ENCODE measurements around the gene OIT3.
"Not testable (repeated sequence)": the region's sequence is repeated elsewhere in the genome, so short reads cannot be mapped to it uniquely, and the experiment has no call there.

The OIT3 gene

DNA sequence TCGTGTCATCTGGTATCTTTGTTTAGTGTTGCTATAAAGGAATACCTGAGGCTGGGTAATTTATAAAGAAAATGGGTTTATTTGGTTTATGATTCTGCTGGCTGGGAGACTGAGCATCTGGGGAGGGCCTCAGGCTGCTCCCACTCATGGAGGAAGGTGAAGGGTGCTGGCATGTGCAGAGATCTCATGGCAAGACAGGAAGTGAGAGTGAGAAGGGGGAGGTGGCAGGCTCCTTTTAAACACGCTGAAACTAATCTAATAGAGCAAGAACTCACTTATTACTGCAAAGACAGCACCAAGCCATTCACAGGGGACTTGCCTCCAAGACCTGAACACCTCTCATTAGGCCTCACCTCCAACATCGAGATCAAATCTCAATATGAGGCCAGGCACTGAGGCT lies 11.3 kb downstream of the OIT3 start:
- no peak for DNase-seq

DNA sequence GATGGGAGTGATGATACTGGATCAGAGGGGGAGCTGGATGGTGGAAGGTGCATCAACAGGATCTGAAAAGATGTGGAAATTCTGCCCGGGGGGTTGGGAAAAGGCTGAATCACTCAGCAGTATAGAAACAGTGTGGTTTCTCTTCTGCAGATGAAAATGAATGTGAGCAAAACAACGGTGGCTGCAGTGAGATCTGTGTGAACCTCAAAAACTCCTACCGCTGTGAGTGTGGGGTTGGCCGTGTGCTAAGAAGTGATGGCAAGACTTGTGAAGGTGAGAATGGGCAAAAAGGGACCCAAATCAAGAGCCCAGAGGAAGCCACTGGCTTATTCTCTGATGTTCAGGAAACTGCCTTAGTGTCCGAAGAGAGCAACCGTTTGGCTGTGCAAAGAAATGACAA lies 12.9 kb downstream of the OIT3 start:
- no peak for DNase-seq

DNA sequence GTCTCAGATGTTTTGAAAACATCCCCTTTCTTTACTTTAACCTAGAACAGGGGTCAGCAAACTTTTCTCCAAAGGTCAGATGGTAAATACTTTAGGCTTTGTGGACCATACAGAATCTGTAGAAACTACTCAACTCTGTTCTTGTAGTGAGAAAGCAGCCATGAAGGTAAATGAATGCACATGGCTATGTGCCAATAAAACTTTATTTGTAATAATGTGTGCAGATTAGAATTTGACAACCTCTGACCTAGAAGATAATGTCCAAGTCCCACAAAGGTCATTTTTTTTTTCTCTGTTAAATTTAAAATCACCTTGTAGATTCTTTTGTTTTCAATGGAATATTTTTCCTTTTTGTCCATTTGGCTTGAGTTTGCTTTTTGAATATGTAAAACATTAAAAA lies 17.2 kb downstream of the OIT3 start:
- DNase-seq: no peak

DNA sequence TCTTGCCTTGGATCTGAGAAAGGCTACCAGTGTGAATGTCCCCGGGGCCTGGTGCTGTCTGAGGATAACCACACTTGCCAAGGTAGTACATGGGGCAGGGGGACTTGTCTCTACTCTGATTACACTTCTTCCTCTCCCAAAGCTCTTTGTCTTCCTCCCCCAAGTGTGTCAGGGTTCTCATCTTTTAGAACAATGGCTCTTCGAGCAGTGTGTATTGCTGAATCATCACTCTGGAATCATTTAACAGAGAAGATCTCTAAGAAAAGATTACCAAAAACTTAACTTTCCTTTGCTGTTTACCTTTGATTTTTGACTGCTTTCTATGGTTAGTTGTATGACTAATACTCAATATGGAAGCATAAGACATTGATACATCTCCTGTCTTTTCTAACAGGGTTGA lies 18.2 kb downstream of the OIT3 start:
- no peak for DNase-seq

DNA sequence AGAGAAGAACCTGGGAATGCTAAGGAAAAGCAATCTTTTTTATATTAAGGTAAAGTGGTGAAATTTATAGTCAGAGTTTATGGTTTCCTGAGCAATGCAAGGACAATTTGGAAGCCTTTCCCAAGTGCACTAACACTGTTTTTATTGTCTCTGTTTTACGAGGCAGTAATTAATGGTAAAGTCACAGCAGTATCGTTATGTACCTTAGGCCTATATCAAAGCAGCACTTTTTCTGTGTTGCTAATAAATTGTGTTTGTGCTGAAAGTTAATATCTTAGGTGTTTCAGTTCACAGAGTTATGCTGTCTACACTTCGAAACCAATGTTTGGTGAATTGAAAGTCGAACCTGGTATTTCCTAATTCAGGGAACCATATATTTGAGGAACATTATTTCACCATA lies 19.2 kb downstream of the OIT3 start:
- DNase-seq: no peak

DNA sequence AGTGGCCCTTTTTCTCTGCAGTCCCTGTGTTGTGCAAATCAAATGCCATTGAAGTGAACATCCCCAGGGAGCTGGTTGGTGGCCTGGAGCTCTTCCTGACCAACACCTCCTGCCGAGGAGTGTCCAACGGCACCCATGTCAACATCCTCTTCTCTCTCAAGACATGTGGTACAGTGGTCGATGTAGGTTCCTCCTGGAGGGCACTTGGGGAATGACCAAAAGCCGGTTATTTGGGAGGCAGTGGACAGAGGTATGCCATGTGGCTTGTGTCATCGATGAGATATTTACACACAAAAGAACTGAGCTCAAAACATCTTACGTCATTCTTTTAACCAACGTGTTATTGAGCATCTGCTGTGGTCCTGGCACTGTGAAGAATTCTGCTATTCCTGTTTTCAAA lies 19.7 kb downstream of the OIT3 start:
- DNase-seq: no peak

DNA sequence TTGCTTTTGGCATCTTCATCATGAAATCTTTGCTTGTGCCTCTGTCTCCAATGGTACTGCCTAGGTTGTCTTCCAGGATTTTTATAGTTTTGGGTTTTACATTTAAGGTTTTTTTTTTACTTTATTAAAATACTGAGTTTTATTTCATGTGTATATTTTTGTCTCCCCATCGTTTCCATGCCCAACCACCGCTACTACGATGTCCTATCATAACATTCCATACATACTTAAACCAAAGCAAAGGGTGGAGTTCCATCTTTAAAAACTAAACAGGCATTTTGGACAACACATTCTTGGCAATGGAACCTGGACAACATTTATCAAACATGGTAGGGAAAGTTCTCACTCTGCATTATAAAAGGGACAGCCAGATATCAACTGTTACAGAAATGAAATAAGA lies 23.7 kb downstream of the OIT3 start:
- not testable (repeated sequence) for DNase-seq

DNA sequence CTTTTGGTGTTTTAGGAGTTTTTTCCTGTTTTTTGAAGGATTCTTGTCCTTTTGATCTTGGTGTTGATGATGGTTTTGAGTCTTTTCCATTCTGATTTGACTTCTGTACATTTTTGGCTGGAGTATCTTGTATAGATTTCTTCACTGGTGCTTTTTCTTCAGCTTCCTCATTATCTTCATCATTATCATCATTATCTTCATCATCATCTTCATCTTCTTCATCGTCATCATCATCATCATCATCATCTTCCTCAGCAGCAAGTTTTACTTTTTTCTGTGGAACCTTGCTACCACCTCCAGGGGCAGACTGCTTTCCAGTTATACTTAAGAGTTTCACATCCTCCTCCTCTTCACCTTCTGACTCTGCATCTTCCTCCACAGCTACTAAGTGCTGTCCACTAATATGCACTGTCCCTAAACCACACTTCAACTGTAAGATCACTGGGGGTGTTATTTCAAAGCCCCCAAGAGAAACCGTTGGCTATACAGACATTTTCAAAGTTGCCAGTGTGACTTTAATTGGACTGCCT lies 24.3 kb downstream of the OIT3 start:
- not testable (repeated sequence) for DNase-seq

DNA sequence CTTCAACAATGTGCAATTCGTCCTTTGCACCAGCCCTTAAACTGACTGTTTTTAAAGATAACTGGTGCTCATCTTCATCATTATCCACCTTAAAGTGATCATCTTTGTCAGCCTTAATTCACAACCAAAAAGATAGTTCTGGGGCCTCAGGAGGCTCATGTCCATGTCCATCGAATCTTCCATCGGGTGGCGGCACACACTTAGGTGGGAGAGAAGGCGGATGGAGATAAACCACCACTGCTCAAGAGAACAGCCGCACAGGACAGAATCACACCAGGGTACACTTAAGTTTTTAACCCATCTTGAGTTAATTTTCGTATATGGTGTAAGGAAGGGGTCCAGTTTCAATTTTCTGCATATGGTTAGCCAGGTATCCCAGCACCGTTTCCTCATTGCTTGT lies 24.8 kb downstream of the OIT3 start:
- DNase-seq: no peak

DNA sequence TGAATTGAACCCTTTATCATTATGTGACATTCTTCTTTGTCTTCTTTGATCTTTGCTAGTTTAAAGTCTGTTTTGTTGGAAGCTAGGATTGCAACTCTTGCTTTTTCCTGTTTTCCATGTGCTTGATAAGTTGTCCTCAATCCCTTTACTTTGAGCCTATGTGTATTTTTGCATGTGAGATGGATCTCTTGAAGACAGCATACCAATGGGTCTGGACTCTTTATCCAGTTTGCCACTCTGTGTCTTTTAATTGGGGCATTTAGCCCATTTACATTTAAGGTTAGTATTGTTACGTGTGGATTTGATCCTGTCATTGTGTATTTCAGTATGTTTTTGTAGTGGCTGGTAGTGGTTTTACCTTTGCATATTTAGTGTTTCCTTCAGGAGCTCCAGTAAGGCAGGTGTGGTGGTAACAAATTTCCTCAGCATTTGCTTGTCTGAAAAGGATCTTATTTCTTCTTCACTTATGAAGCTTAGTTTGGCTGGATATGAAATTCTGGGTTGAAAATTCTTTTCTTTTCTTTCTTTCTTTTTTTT lies 27.7 kb downstream of the OIT3 start:
- not testable (repeated sequence) for DNase-seq

DNA sequence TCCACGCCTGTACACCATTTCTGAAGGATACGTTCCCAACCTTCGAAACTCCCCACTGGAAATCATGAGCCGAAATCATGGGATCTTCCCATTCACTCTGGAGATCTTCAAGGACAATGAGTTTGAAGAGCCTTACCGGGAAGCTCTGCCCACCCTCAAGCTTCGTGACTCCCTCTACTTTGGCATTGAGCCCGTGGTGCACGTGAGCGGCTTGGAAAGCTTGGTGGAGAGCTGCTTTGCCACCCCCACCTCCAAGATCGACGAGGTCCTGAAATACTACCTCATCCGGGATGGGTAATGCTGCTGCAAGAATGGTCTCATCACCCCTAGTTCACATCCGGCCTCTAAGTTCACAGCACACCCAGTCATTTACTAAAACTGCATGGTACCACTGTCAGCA lies 30.8 kb downstream of the OIT3 start:
- no peak for DNase-seq

DNA sequence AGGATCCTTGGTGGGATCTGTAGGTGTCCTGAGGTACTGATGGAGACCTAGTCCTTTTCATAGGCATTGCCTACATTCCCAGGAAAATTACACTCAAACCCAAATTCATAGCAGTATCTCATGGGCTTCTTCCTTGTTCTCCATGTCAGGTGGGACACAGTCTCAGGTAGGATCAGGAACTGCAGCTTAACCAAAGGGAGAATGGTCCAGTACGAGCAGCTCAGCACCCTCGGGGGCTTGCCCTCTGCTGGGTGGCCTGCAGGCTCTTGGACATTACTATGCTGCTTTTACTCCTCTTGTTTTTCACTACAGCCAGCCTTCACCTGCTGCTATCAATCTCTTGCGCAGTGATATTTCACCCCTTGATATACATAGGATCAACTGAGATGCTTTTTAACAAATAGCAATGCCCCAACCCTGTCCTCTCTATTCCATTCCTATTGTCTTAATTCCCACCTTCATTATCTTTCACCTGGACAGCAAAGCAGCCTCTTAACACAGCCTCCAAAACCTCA lies 32.5 kb downstream of the OIT3 start:
- DNase-seq: no peak

DNA sequence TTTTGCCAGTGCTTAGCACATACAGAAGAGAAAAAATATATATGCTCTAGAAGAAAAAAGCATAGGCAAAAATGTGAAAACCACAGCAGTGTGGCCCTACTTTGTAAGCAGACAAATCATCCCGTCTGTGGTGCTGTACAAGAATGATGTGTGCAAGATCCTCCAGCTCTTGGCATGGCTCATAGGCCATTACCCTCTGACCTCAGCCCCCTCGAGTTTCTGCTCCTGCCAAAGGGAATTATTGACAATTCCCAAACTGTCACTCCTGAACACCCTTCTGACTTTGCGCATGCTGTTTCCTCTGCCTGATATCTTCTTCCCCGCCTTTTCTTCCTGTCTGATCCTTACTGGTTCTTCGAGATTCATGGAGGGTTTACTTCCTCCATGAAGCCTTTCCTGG lies 33.9 kb downstream of the OIT3 start:
- no peak for DNase-seq

DNA sequence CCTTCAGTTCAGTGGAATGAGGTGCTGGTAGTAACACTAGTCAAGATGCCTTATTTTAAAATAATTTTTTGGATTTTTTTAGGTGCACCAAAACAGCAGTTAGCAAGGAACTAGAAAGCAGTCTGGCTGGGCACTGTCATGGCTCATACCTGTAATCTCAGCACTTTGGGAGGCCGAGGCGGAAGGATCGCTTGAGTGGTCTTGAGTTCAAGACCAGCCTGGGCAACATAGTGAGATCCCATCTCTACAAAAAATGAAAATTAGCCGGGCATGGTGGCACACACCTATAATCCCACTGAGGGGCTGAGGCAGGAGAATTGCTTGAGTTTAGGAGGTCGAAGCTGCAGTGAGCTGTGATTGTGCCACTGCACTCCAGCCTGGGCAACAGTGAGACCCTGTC lies 35.3 kb downstream of the OIT3 start:
- no peak for DNase-seq

DNA sequence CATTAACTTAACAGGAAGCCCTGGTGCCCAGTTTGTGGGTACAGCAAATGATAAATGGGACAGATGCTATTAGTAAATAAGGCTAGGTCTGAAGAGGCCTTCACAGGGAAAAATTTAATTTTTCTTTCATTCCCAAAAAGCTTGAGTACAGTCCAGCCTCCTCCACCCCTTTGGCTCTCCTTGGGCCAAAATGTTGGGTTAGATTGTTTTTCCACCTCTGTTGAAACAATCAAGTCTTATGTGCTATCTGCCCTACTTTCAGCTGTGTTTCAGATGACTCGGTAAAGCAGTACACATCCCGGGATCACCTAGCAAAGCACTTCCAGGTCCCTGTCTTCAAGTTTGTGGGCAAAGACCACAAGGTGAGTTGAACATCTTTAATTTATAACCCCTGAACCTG lies 36.7 kb downstream of the OIT3 start:
- DNase-seq: no peak

DNA sequence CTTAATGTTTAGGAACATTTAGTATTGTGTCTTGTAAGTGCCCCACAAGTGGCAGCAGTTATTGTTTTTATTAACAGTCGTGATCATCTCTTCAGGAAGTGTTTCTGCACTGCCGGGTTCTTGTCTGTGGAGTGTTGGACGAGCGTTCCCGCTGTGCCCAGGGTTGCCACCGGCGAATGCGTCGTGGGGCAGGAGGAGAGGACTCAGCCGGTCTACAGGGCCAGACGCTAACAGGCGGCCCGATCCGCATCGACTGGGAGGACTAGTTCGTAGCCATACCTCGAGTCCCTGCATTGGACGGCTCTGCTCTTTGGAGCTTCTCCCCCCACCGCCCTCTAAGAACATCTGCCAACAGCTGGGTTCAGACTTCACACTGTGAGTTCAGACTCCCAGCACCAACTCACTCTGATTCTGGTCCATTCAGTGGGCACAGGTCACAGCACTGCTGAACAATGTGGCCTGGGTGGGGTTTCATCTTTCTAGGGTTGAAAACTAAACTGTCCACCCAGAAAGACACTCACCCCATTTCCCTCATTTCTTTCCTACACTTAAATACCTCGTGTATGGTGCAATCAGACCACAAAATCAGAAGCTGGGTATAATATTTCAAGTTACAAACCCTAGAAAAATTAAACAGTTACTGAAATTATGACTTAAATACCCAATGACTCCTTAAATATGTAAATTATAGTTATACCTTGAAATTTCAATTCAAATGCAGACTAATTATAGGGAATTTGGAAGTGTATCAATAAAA lies 38.9 kb downstream of the OIT3 start:
- no peak for DNase-seq

DNA sequence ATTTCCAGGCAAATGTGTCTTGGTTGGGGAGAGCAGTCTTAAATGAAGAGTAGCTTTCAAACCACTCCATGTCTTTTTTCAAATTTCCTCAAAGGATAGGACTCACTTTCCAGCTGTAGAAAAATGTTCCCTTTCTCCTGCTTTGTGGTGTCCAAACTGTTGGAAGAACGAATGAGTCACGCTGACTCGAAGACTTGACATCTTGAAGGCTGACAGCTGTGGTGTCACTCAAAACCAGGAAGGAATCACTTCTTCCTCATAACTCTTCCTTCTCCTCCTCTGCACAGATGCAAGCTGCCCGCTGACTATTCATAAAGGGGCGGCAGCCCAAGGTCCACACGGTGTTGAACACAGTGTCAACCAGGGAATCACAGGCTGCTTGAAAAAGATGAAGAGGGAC lies 41.8 kb downstream of the OIT3 start:
- no peak for DNase-seq

DNA sequence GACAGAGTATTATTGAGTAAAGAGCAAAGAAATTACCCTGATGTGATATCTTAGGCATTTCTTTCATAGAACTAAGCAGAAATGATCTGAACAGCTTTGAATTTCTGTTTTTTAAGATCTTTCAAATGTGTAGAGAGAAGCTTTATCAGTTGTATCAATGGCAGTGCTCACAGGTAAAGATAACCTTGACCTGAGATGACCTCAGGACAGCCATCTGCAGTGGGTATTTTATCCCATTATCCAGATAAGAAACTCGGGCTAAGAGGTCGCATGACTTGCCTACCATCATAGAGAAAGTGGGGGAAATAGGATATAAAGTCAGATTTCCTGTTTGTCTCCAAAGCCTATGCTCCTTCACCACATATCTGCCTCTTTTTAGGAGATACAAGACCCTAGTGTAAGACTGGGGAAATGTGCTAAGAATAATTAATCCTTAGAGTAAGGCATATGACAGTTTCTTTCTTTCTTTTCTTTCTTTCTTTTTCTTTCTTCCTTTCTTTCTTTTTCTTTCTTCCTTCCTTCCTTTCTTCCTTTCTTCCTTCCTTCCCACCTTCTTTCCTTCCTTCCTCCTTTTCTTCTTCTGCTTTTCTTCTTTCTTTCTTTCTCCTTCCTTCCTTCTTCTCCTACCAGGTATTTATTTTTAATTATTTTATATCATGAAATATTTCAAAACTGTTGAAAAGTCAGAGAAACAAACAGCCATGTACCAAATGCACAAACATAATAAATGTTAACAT lies 50.1 kb downstream of the OIT3 start:
- DNase-seq: no peak

DNA sequence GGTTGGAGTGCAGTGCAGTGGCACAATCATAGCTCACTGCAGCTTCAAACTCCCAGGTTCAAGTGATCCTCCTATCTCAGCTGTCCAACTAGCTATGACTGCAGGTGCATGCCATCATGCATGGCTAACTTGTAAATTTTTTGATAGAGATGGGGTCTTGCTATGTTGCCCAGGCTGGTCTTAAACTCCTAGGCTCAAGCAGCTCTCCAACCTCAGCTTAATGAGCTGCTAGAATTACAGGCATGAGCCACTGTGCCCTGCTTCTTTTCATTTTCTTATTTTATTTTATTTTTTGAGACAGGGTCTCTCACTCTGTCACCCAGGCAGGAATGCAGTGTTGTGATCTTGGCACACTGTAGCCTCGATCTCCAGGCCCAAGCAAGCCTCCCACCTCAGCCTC lies 53.4 kb downstream of the OIT3 start:
- DNase-seq: no peak

DNA sequence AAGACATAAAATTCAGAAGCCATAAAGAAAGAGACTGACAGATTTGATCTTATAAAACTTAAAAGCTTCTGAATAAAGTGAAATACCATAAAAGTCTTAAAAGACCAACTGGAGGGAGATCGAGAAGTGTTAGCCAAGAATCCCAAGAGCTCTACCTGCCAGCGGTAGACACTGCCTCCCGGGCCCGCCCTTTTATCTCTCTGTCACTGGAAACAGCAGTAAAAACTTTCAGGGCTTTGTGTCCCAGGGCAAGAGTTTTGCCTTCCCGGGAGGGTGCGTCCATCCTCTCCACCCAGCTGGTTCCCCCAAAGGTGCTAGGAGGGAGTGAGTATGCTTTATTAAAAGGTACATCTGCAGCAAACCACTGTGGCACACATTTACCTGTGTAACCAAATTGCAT lies 55.2 kb downstream of the OIT3 start:
- DNase-seq: no peak

DNA sequence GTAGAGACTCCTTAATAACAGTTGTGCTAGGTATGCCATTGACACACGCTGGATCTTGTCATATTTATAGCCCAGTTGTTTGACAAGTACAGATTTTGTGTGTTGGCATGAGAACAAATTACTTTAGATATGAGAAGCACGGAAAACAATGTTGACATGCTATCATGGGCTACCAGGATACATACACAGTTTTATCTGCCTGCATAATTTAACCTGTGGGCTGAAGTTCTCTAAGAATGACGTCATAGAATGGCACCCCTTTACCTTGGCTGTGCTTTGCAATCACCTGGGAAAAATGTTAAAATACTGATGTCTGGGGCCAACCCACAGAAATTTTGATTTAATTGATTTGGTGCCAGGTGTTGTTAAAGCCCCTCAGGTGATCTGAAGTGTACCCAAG lies 58.2 kb downstream of the OIT3 start:
- DNase-seq: no peak

DNA sequence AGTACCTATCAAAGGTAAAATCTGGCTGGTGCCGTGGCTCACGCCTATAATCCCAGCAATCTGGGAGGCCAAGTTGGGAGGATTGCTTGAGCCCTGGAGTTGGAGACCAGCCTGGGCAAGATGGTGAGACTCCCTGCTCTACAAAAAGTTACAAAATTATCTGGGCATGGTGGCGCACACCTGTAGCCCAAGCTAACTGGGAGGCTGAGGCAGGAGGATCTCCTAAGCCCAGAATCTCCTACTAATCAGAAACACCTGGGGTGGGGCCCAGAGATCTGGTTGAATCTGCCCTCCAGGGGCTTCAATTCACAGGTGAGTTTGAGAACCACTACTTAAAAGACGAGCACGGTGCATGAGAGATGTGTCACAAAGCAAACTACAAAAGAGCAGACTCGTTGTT lies 58.6 kb downstream of the OIT3 start:
- no peak for DNase-seq

DNA sequence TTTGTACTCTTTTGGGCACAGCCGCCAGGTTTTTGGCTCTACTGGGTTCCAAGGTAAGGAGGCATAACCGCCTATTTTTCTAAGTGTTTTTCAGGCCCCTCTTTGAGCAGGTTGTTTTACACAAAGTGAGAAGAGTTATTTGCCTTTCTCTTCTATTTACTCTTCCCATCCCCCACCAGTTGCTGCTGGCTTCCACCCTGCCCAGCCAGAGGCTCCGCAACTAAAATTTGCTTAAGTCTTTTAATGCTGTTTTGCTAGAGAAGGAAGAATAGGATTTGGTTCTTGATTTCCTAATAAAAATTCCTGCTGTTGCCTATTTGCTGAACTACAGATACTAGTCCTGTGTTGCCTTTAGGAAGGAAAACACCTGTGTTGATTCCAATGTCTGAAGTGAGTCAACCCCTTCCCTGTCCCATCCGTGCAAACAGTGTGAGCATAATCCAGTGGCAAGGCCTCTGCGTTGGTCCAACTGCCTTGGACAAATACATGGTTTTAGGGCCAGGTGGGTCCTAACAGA lies 59.2 kb downstream of the OIT3 start:
- DNase-seq: no peak

DNA sequence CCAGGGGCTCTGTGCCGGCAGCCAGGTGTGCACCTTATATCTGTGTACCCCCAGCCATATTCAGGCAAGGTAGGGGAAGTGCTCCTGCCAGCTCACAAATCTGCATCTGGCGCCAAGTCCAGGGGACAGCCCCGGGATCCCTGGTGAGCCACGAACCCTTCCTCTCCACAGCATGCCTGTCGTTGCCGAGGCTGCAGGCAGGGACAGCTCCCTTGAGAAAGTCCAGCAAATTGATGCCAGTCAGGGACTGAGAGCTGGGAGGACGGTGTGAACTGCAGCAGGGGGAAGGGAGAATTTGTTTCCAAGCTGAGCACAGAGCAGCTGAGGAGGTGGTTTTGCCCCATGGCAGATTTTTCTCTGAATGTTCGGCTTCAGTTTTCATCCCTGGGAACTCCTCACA lies 60.1 kb downstream of the OIT3 start:
- DNase-seq: no peak
